Fibroblast of the aortic adventitia (primary cell): ENCODE measurements around the gene MAGI2. TPM values are rescaled to one million over a fixed set of nuclear protein-coding genes. Genes with fewer than 3 reads are reported as not detected.

ENCODE experiments used
- DNase-seq: peaks from one replicate; pipeline ENCODE4 v3.0.0-alpha.2; 2010; ENCODE audit warnings: low read depth
- H3K4me3 ChIP-seq: 2 replicates; pipeline ENCODE4 v1.5.1; 2011; ENCODE audit warnings: low read depth, mild to moderate bottlenecking, control low read depth, low read length, moderate library complexity
- total RNA-seq: library from RNA; depleted of rRNA; stranded (reverse); fragments of >200 nt; gene quantifications from 2 replicates; pipeline ENCODE4 v1.2.3, GENCODE V29; 2012; ENCODE audit warnings: low replicate concordance
- TF ChIP-seq, protein P1 (sequence below): IDR thresholded peaks from 2 replicates; pipeline ENCODE4 v1.5.1; 2011; ENCODE audit warnings: mild to moderate bottlenecking, low read length, control low read depth, inconsistent platforms; ENCODE audit not compliant: insufficient read depth

The MAGI2 gene
- total RNA-seq, 1 donor, result 25.5 TPM

DNA sequence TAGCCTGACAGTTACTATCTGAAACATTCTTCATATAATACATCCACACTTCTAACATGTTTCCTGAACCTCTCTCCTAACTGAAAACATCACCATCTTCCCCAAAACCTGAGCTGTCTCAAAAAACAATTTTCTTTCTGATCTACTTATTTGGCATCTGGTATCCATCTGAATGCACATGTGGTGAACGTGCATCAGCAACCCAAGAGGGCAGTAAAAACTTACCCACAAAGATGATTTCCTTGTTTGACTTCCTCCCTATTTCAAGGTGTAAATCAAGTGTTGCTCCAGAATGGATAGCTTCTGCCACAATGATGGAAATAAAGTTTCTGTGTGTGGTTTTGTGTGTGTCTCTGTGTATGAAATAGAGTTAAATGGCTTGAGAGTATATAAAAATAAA, 500.4 kb downstream of the MAGI2 start:
- no peak for DNase-seq
- H3K4me3 ChIP-seq, result no peak overlapping the region
- TF ChIP-seq, protein P1, sequence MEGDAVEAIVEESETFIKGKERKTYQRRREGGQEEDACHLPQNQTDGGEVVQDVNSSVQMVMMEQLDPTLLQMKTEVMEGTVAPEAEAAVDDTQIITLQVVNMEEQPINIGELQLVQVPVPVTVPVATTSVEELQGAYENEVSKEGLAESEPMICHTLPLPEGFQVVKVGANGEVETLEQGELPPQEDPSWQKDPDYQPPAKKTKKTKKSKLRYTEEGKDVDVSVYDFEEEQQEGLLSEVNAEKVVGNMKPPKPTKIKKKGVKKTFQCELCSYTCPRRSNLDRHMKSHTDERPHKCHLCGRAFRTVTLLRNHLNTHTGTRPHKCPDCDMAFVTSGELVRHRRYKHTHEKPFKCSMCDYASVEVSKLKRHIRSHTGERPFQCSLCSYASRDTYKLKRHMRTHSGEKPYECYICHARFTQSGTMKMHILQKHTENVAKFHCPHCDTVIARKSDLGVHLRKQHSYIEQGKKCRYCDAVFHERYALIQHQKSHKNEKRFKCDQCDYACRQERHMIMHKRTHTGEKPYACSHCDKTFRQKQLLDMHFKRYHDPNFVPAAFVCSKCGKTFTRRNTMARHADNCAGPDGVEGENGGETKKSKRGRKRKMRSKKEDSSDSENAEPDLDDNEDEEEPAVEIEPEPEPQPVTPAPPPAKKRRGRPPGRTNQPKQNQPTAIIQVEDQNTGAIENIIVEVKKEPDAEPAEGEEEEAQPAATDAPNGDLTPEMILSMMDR, result no peak

DNA sequence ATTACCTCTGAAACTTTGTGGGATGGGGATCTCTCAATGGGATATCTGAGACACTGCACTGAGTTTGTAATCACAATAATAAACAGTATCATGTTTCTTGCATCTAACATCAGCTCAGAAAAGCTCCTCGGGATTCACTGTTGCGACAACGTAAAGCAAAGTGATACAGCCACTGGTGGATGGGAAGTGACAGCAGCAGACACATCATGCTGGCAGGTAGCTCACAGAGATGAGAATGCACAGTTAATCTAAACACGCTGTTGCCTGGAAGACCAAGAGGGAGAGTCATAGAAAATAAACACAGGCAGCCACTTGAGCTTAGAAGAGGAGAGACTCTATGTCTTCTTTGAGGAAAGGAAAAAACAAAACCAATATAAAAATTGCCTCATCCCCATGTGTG, 513.8 kb downstream of the MAGI2 start:
- no peak for DNase-seq
- TF ChIP-seq, protein P1, result no peak
- H3K4me3 ChIP-seq, result no peak overlapping the region

- no peak overlapping the region for H3K4me3 ChIP-seq
- peak; percentile 45 for DNase-seq
- TF ChIP-seq, protein P1, result peak; percentile 14
Observed at GRCh38 chr7:78924581-78924980, 528.9 kb downstream of the MAGI2 start.

DNA sequence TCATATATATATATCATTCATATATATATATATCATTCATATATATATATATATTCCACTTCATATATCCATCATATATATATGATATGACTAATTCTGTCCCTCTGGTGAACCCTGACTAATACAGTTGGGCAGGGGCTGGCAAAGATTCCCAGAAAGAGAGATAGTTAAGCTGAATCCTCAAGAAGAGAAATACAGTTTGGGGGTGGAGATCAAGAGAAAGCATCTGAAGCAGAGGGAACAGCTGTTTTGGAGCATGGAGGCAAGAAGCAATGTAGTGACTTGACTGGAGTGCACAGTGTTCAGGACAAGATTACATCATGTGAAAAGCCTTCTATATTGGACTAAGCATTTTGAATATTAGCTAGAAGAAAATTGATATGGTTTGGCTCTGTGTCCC, 540.7 kb downstream of the MAGI2 start:
- TF ChIP-seq, protein P1, result no peak

DNA sequence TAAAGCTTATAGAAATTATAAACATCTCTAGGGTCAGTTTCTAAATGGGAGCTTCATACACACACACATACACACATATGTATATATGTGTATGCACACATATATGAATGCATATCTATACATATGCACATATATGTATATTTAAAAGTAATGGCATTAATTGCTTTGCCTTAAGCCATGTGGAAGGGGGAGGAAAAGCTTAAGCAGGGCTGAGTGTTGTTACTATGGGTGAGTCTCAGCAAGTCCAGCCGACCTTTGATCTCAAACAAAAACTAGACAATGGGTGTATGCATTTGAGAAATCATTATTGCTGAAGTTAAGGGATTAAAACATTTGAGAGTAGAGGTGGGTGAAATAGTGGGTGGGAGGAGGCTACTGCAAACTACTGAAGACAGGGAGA, 546.7 kb downstream of the MAGI2 start:
- DNase-seq, result no peak
- TF ChIP-seq, protein P1, result no peak
- no peak overlapping the region for H3K4me3 ChIP-seq

More for the DNA sequence above, 540.7 kb downstream of the MAGI2 start:
- peak; percentile 10 for DNase-seq
- no peak overlapping the region for H3K4me3 ChIP-seq

- TF ChIP-seq, protein P1, result no peak
- no peak overlapping the region for H3K4me3 ChIP-seq
- DNase-seq, result no peak
Observed at GRCh38 chr7:78905436-78905835, 548.0 kb downstream of the MAGI2 start.

DNA sequence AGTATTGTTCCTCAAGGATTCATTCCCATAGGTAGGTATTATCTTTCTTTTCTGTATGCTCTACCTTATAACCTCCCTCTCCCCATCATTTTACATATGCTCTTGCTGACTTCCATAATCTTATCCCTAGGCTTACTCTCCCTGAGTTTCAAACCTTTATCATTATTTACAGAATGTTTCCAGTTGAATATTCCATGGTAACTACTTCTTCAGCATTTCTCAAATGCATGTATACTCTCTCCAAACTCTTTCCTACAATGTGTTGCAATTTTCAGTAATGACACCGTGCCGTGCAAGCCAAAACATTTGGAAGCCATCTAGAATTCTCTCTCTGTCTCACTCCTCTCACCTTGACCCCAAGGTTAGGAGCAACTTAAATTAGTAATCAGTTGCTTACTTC, 548.5 kb downstream of the MAGI2 start:
- TF ChIP-seq, protein P1, result no peak
- H3K4me3 ChIP-seq, result no peak overlapping the region
- DNase-seq, result no peak
